ENCODE data around the gene SPATA20. TPM values are rescaled to one million over a fixed set of nuclear protein-coding genes. Genes with fewer than 3 reads are reported as not detected.

The SPATA20 gene
- total and polyA plus RNA-seq, 2 of the 13 experiments (the other 11 are each of a cell fraction or from before 2014, with no cell fraction given), result 36.1 to 64.8 TPM

DNA sequence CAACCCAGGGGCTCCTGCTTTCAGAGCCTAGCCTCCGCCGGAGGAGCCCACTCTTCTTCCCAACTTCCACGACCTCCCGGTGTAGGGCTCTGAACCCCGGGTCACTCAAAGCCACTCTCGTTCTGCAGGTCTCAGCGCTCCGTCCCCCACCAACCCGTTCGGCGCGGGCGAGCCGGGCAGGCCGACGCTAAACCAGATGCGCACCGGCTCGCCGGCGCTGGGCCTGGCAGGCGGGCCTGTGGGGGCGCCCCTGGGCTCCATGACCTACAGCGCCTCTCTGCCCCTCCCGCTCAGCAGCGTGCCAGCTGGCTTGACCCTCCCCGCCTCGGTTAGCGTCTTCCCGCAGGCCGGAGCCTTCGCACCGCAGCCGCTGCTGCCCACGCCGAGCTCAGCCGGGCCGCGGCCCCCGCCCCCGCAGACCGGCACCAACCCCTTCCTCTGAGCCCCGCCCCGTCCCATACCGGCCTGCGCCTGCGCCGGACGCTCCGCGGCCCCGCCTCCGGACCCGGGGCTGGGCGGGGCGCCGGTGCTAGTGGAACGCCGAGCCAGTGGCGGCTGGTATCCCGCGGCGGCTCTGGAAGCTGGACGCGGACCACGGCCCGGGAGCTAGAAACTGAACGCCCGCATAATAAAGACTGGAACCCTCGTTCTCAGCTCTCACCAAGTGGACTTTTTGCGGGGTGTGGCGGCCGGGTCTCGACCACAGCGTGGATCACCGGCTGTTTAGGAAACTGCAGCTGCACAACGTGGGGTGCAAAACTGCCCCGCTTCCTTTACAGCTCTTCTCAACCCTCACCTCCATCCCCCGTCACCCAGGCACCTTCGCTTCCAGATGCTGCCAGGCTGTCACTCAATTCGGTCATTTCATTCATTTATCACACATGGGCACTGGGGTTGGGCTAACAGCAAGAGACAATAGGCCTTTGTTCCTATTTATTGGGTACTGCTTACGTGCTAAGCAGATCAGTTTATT lies 5.0 kb upstream of the SPATA20 start (continued):
- TF ChIP-seq, protein P1, sequence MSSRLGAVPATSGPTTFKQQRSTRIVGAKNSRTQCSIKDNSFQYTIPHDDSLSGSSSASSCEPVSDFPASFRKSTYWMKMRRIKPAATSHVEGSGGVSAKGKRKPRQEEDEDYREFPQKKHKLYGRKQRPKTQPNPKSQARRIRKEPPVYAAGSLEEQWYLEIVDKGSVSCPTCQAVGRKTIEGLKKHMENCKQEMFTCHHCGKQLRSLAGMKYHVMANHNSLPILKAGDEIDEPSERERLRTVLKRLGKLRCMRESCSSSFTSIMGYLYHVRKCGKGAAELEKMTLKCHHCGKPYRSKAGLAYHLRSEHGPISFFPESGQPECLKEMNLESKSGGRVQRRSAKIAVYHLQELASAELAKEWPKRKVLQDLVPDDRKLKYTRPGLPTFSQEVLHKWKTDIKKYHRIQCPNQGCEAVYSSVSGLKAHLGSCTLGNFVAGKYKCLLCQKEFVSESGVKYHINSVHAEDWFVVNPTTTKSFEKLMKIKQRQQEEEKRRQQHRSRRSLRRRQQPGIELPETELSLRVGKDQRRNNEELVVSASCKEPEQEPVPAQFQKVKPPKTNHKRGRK (CRISPR knock-in tag; IDR thresholded peaks at IDR 0.05), result no peak
- peak; percentile 74 for TF ChIP-seq ZBTB7A (CRISPR knock-in tag; IDR thresholded peaks at IDR 0.05)
- TF ChIP-seq, protein P2, sequence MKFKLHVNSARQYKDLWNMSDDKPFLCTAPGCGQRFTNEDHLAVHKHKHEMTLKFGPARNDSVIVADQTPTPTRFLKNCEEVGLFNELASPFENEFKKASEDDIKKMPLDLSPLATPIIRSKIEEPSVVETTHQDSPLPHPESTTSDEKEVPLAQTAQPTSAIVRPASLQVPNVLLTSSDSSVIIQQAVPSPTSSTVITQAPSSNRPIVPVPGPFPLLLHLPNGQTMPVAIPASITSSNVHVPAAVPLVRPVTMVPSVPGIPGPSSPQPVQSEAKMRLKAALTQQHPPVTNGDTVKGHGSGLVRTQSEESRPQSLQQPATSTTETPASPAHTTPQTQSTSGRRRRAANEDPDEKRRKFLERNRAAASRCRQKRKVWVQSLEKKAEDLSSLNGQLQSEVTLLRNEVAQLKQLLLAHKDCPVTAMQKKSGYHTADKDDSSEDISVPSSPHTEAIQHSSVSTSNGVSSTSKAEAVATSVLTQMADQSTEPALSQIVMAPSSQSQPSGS (CRISPR knock-in tag; IDR thresholded peaks at IDR 0.05), result no peak
- no peak for TF ChIP-seq FOXA1 (IDR thresholded peaks at IDR 0.05)
- peak; percentile 16; the same call in 1 of the 2 replicates for TF ChIP-seq FOXA1 (CRISPR knock-in tag; IDR thresholded peaks at IDR 0.05)
- TF ChIP-seq, protein P3, sequence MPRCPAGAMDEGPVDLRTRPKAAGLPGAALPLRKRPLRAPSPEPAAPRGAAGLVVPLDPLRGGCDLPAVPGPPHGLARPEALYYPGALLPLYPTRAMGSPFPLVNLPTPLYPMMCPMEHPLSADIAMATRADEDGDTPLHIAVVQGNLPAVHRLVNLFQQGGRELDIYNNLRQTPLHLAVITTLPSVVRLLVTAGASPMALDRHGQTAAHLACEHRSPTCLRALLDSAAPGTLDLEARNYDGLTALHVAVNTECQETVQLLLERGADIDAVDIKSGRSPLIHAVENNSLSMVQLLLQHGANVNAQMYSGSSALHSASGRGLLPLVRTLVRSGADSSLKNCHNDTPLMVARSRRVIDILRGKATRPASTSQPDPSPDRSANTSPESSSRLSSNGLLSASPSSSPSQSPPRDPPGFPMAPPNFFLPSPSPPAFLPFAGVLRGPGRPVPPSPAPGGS (CRISPR knock-in tag; IDR thresholded peaks at IDR 0.05), result peak; percentile 84; the same call in 1 of the 2 replicates
- no peak for TF ChIP-seq TP53 (CRISPR knock-in tag; conservative IDR thresholded peaks at IDR 0.05)
- TF ChIP-seq SETDB1 (CRISPR knock-in tag; IDR thresholded peaks at IDR 0.05; ENCODE audit: borderline replicate concordance), result no peak
- peak; percentile 95; the same call in 1 of the 2 replicates for TF ChIP-seq ZNF558 (CRISPR knock-in tag; IDR thresholded peaks at IDR 0.05; ENCODE audit: borderline replicate concordance)
- no peak; the same call in 1 of the 2 replicates for TF ChIP-seq ZBTB42 (CRISPR knock-in tag; IDR thresholded peaks at IDR 0.05)
- TF ChIP-seq REXO4 (CRISPR knock-in tag; IDR thresholded peaks at IDR 0.05; ENCODE audit: borderline replicate concordance), result no peak
- TF ChIP-seq SRF (IDR thresholded peaks at IDR 0.05; ENCODE audit: low read depth, low read length), result no peak
- TF ChIP-seq CBX2 (IDR thresholded peaks at IDR 0.05; ENCODE audit: low read depth, low read length), result no peak
- TF ChIP-seq CBX2 (CRISPR knock-in tag; IDR thresholded peaks at IDR 0.05; ENCODE audit: low read depth), result no peak
- TF ChIP-seq, protein P4, sequence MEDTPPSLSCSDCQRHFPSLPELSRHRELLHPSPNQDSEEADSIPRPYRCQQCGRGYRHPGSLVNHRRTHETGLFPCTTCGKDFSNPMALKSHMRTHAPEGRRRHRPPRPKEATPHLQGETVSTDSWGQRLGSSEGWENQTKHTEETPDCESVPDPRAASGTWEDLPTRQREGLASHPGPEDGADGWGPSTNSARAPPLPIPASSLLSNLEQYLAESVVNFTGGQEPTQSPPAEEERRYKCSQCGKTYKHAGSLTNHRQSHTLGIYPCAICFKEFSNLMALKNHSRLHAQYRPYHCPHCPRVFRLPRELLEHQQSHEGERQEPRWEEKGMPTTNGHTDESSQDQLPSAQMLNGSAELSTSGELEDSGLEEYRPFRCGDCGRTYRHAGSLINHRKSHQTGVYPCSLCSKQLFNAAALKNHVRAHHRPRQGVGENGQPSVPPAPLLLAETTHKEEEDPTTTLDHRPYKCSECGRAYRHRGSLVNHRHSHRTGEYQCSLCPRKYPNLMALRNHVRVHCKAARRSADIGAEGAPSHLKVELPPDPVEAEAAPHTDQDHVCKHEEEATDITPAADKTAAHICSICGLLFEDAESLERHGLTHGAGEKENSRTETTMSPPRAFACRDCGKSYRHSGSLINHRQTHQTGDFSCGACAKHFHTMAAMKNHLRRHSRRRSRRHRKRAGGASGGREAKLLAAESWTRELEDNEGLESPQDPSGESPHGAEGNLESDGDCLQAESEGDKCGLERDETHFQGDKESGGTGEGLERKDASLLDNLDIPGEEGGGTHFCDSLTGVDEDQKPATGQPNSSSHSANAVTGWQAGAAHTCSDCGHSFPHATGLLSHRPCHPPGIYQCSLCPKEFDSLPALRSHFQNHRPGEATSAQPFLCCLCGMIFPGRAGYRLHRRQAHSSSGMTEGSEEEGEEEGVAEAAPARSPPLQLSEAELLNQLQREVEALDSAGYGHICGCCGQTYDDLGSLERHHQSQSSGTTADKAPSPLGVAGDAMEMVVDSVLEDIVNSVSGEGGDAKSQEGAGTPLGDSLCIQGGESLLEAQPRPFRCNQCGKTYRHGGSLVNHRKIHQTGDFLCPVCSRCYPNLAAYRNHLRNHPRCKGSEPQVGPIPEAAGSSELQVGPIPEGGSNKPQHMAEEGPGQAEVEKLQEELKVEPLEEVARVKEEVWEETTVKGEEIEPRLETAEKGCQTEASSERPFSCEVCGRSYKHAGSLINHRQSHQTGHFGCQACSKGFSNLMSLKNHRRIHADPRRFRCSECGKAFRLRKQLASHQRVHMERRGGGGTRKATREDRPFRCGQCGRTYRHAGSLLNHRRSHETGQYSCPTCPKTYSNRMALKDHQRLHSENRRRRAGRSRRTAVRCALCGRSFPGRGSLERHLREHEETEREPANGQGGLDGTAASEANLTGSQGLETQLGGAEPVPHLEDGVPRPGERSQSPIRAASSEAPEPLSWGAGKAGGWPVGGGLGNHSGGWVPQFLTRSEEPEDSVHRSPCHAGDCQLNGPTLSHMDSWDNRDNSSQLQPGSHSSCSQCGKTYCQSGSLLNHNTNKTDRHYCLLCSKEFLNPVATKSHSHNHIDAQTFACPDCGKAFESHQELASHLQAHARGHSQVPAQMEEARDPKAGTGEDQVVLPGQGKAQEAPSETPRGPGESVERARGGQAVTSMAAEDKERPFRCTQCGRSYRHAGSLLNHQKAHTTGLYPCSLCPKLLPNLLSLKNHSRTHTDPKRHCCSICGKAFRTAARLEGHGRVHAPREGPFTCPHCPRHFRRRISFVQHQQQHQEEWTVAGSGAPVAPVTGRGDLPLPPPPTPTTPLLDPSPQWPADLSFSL (CRISPR knock-in tag; IDR thresholded peaks at IDR 0.05), result no peak
- no peak for TF ChIP-seq ZNF781 (CRISPR knock-in tag; IDR thresholded peaks at IDR 0.05; ENCODE audit: borderline replicate concordance, not compliant biosample characterization)
- TF ChIP-seq JUND (CRISPR knock-in tag; IDR thresholded peaks at IDR 0.05), result 0 out of 2 replicates have a peak, but pooled peaks have one; percentile 29
- TF ChIP-seq KLF16 (CRISPR knock-in tag; IDR thresholded peaks at IDR 0.05), result peak in 1 of 2 experiments; percentile 73; a peak in 2 of 4 replicates

Measured in HepG2 (cell line).